Breast epithelium (tissue), 3 donors: Measurements from ENCODE around the gene PKIG.

ENCODE experiments used
- POLR2A ChIP-seq: fragments of 450-650 bp; IDR thresholded peaks from one replicate; pipeline ENCODE4 v1.6.1; 2016; ENCODE audit warnings: antibody characterized with exemption, mild to moderate bottlenecking, moderate library complexity
- TF ChIP-seq, protein P1 (sequence below), 3 donors: fragments of 450-650 bp; IDR thresholded peaks; one replicate each; pipeline ENCODE4 v1.5.1; 2016 to 2017; ENCODE audit warnings: antibody characterized with exemption in 3 of 3, mild to moderate bottlenecking in 3 of 3, moderate library complexity in 3 of 3

- TF ChIP-seq, protein P1, sequence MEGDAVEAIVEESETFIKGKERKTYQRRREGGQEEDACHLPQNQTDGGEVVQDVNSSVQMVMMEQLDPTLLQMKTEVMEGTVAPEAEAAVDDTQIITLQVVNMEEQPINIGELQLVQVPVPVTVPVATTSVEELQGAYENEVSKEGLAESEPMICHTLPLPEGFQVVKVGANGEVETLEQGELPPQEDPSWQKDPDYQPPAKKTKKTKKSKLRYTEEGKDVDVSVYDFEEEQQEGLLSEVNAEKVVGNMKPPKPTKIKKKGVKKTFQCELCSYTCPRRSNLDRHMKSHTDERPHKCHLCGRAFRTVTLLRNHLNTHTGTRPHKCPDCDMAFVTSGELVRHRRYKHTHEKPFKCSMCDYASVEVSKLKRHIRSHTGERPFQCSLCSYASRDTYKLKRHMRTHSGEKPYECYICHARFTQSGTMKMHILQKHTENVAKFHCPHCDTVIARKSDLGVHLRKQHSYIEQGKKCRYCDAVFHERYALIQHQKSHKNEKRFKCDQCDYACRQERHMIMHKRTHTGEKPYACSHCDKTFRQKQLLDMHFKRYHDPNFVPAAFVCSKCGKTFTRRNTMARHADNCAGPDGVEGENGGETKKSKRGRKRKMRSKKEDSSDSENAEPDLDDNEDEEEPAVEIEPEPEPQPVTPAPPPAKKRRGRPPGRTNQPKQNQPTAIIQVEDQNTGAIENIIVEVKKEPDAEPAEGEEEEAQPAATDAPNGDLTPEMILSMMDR (IDR thresholded peaks at IDR 0.05), result no peak
- TF ChIP-seq POLR2A, result no peak
These were observed 51.7 kb downstream of the PKIG start for GRCh38 chr20:44633872-44634600.
